GM12878 (cell line): ENCODE data around the gene FSTL4.

Experiments used
- CTCF ChIP-seq, 3 experiments: IDR thresholded peaks in 2 of 3; conservative IDR thresholded peaks in 1 of 3; 2 replicates each; pipeline ENCODE4 v1.5.1; 2011; ENCODE audit warnings: low read depth in 3 of 3, low read length in 3 of 3, mild to moderate bottlenecking in 3 of 3, control low read depth in 2 of 3, moderate library complexity in 2 of 3, inconsistent platforms in 1 of 3, mixed read lengths in 1 of 3; ENCODE audit not compliant: control insufficient read depth in 2 of 3, insufficient read depth in 1 of 3; ENCODE audit errors: extremely low read depth in 1 of 3
- EP300 ChIP-seq, 2 experiments: fragments of 150-350 bp in 1 of 2; IDR thresholded peaks; 2 replicates each; pipeline ENCODE4 v1.6.1; 2011 to 2012; ENCODE audit warnings: low read depth in 2 of 2, low read length in 2 of 2, borderline replicate concordance in 1 of 2, improper control_type of control experiment in 1 of 2, inconsistent platforms in 1 of 2; ENCODE audit not compliant: control insufficient read depth in 1 of 2
- MXI1 ChIP-seq: fragments of 150-350 bp; IDR thresholded peaks from 2 replicates; pipeline ENCODE4 v1.6.1; 2011; ENCODE audit warnings: low read depth, mild to moderate bottlenecking, inconsistent platforms, low read length, improper control_type of control experiment
- PAX5 ChIP-seq: IDR thresholded peaks from 2 replicates; pipeline ENCODE4 v1.6.1; 2011; ENCODE audit warnings: low read depth, low read length, borderline replicate concordance
- TARDBP ChIP-seq: IDR thresholded peaks from 2 replicates; pipeline ENCODE4 v1.6.1; 2016; ENCODE audit warnings: borderline replicate concordance
- TCF12 ChIP-seq: IDR thresholded peaks from 2 replicates; pipeline ENCODE4 v1.6.1; 2011; ENCODE audit warnings: low read depth, mild to moderate bottlenecking, low read length

GRCh38 chr5:133565993-133566392, 46.3 kb downstream of the FSTL4 start:
- TF ChIP-seq MXI1 (no peak), TARDBP (no peak), CTCF (IDR thresholded peaks at IDR 0.05 in 2 of 3, conservative IDR thresholded peaks at IDR 0.05 in 1 of 3; ENCODE audit: control insufficient read depth in 2 of 3, extremely low read depth in 1 of 3, insufficient read depth in 1 of 3, low read depth in 3 of 3, low read length in 3 of 3) (no peak), TCF12 (no peak), PAX5 (no peak), EP300 (IDR thresholded peaks at IDR 0.05; ENCODE audit: borderline replicate concordance in 1 of 2, control insufficient read depth in 1 of 2, low read depth in 2 of 2, low read length in 2 of 2) (no peak)
